NCI-H446 (cell line): ENCODE results near the gene GGTLC2.
"Not testable (repeated sequence)": the region's sequence is repeated elsewhere in the genome, so short reads cannot be mapped to it uniquely, and the experiment has no call there.

Experiments used
- DNase-seq, 2 experiments: peaks; one replicate each; lab custom pipeline; 2025; lab: John Stamatoyannopoulos, UW

The GGTLC2 gene

GRCh38 chr22:22644314-22644713 is at the start of gene GGTLC2:
TSS of gene GGTLC2 (plus strand) at chr22:22644614. CDS start at chr22:22646346, 1,732 bp downstream.
- DNase-seq, result not testable (repeated sequence)

DNA sequence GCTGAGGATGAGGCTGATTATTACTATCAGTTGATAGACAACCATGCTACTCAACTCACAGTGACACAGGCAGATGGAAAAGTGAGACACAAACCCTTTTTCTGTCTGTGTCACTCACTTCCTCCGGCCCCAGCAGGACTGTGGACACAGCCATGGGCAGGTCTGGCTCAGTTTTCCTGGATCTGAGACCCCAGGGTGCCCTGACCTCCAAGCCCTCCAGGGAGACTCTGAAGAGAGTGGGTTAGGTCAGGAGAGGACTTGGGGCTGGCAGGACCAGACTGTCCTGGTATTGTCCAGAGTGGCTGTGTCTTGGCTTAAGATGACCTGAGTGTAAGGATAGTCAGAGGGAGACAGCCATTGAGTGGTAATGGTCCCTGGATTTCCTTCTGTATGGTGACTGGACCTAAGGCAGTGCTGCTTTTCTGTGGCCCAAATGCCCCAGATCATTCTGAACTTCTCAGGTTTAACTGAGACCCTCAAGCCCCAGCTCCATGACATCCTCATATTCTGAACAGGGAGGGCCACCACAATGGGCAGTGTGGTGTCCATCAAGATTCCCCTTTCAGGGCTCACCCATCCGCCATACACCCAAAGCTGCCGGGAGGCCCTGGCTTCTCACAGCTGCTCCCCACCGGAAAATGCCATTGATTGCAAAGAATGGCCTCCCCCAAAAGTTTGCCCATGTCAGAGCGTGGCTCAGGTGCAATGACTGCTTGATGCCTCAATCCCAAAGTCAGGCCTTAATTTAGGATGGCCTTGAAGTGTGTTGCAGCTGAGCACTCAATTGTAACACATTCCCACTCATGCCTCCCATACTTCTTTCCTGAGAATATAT is 49.2 kb upstream of the GGTLC2 start:
- no peak for DNase-seq

DNA sequence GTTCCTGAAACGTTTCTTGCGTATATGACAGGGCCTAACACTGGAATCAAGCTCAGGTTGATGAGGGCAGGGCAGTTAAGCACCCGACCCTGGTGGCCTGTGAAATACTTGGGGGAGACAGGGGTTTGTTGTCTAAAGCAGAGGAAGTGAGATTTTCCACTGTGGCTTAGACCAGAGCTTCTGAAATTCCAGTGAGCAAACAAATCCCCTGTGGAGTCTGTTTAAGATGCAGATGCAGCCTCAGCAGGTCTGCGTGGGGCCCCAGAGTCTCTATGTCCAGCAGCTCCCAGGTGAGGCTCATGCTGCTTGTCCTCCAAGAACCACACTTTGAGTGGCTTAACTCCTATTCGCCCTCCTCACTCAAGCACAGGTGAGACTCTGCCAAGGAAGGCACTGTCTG is 46.3 kb upstream of the GGTLC2 start:
- DNase-seq, result no peak

- no peak for DNase-seq
These were observed 45.2 kb upstream of the GGTLC2 start for GRCh38 chr22:22599248-22599647.

- no peak for DNase-seq
These were observed 43.7 kb upstream of the GGTLC2 start for GRCh38 chr22:22600531-22601261.

DNA sequence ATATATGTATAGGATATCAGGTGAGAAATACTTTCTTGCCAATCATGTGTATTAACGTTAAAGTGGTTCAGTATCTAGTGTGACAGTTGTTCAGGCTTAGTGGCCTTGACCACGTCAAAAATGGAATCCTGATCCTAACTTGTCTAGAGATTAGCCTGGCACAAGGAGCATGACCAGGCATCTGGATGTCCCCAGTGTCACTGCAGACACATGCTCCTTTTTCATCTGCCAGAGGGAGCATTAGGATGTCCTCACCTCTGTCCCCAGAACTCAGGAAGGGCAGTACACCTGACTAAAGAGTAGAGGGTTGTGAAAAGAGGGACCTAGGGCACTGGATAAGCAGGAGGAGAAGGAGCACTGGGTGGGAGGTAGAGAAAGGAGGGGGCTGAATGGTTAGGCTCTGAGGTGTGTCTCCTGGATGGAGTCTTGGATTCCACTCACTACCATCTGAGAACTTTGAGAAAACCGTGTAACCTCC is 40.9 kb upstream of the GGTLC2 start:
- no peak for DNase-seq

GRCh38 chr22:22604326-22605073 is 39.9 kb upstream of the GGTLC2 start:
- no peak for DNase-seq

DNA sequence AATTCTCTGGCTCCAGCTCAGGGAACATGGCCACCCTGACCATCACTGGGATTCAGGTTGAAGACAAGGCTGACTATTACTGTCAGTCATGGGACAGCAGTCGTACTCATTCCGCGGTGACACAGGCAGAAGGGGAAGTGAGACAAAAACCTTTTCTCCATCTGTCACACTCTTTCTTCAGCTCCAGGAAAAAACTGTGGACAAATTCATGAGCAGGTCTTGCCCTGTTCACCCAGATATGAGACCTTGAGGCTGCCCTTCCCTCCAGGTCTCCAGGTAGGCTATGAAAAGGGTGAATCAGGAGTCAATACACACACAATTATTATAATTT is 39.4 kb upstream of the GGTLC2 start:
- no peak for DNase-seq

DNA sequence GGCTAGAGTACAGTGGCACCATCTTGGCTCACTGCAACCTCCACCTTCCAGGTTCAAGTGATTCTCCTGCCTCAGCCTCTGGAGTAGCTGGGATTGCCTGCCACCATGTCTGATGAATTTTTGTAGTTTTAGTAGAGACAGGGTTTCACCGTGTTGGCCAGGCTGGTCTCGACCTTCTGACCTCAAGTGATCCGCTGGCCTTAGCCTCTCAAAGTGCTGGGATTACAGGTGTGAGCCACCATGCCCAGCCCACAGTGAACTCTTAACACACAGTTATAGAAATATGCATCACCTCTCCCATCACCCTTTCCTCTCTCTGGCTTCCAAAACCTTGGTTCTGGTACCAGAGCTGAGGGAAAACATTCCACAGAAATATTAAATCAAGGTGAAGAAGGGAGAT is 36.4 kb upstream of the GGTLC2 start:
- not testable (repeated sequence) for DNase-seq

- DNase-seq, result no peak
These were observed 35.1 kb upstream of the GGTLC2 start for GRCh38 chr22:22609291-22609690.

- no peak for DNase-seq
These were observed 31.9 kb upstream of the GGTLC2 start for GRCh38 chr22:22612516-22612915.

GRCh38 chr22:22614065-22614464 is 30.3 kb upstream of the GGTLC2 start:
- DNase-seq, result no peak

GRCh38 chr22:22616636-22617035 is 27.8 kb upstream of the GGTLC2 start:
- DNase-seq, result no peak

DNA sequence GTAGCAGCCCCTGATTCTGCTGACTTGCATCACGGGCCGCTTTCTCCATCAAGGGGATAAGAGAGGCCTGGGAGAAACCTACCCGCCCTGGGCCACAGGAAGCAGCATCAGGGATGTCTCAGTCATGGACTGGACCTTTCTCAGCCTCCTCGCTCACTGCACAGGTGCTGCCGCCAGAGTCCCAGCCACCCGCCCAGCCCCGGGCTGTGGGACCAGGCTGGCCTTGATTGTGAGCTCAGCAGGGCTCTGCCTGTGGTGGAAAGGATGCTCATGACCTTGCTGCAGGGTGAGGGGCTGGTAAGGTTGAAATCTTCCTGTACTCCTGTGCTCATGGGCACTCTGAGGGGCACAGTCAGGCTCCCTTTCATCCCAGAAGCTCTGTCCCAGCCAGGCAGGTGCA is 26.0 kb upstream of the GGTLC2 start:
- DNase-seq, result no peak

DNA sequence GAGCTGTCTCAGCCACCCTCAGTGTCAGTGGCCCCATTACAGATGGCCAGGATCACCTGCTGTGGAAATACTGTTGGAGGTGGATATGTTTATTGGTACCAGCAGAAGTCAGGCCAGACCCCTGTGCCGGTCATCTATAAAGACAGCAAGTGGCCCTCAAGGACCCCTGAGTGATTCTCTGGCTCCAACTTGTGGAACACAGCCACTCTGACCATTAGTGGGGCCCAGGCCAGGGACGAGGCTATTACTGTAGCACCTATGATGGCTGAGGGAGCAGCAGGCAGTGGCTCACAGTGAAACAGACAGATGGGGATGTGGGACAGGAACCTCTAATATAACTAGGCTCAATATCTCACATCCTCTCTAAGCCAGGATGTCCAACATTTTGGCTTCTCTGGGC is 25.5 kb upstream of the GGTLC2 start:
- no peak for DNase-seq

- DNase-seq, result no peak
These were observed 24.5 kb upstream of the GGTLC2 start for GRCh38 chr22:22619765-22620414.

- DNase-seq, result not testable (repeated sequence)
These were observed 15.6 kb upstream of the GGTLC2 start for GRCh38 chr22:22628546-22629495.

DNA sequence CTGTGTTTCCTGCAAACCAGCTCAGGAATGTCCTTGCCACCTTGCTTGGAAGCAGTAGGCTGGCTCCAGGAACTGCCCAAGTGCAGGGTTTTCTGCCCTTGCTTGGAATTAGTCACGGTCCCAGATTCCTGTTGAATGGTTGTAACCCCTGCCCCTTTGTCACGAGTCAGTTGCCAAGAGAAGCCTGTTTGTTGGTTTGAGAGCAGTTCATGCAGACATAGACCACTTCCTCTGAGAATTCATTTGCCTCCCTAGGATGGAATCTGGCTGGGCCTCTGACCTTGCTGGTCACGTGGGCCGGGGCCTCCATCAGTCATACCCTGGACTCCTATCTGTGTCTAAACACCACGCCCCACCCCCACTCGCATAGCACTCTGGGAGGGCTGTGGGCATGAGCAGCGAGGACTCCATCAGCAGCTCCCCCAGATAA is 13.2 kb upstream of the GGTLC2 start:
- not testable (repeated sequence) for DNase-seq

GRCh38 chr22:22632226-22632625 is 12.2 kb upstream of the GGTLC2 start:
- DNase-seq, result not testable (repeated sequence)

DNA sequence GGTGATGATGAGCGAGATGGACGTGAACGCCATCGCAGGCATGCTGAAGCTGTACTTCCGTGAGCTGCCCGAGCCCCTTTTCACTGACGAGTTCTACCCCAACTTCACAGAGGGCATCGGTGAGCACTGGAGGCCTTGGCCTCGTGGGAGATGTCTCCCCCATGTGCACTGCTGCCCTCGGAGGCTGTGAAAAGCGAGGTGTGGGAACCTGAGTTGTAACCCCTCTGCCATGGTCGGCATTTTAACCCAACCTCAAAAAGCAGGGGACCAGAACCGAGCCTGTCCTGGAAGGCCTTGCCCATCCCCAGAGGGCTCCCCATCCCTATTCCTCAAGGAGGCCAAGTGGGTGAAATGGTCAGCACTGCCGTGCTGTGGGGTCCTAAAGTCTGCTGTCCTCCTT is 10.9 kb upstream of the GGTLC2 start:
- not testable (repeated sequence) for DNase-seq

GRCh38 chr22:22636260-22636659 is 8.2 kb upstream of the GGTLC2 start:
- not testable (repeated sequence) for DNase-seq
